Occipital lobe (tissue), 2 donors: ENCODE results near the gene ZNF678. TPM values are rescaled to one million over a fixed set of nuclear protein-coding genes. Genes with fewer than 3 reads are reported as not detected.

Experiments
- DNase-seq: peaks from one replicate; lab custom pipeline; 2025; lab: John Stamatoyannopoulos, UW
- total RNA-seq: library from RNA; depleted of rRNA; stranded (reverse); fragments of >200 nt; gene quantifications from one replicate; pipeline ENCODE4 v1.2.3, GENCODE V29; 2014

The ZNF678 gene
- total RNA-seq, result 73.5 TPM

DNA sequence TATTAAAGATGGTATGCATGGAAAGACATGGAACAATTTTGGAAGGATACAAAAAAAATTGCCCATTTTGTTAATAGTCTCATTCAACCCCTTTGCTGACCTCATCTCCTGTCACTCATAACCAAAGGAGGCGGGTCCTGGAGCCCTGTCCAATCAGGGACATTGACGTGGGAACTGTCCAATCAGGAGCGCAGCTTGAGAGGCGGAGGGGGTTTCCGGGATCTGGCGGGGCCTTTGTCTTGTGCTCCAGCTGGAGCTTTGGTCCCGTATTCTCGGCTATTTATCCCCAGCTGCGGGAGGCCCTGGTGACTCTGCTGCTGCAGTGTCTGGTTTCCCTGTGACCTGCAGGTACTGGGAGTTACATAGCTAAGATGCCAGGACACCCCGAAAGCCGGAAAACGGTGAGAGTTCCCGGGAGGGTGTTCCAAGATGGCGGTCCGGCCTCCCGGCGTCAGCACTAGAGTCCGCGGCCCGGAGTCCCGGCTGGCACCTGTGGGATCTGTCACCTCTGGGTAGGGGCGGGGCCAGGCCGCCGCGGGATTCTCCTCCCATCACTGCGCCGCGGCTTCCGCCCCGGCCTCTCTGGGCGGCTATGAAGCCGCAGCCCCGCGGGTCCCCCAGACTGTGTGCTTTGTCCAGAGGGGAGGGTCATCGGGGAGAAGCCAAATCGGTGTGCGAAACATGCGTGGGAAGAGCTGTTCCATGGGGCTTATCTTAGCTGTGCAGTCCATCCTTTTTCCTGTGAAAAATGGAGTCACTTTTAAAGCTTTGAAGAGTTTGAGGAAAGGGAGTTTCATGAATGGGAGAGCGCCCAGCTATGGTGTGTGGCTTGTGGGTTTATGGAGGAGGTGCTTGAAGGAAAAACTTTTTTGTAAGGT, at the start of gene ZNF678:
TSS of gene ZNF678 (plus strand) at position 233 of the 878 bp plus-strand sequence. CDS start 87,436 bp downstream, outside the sequence.
- peak; percentile 89 for DNase-seq

DNA sequence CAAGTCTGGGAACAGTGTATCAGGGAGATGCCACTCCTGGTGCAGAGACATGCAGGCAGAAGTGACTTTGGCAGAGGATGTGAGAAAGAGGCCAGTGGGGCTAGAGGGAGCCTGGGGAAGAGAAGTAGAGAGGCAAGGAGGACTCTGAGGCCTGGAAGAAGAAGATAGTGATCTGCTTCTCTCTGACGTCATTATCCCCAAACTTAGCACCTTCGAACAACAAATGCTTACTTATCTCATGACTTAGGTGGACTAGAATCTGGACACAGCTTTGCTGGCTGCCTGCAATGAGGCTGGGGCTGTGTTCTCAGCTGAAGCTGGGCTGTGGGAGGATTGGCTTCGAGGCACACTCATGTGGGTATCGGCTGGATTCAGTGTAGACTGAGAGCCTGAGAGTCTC, 44.5 kb upstream of the ZNF678 start:
- no peak for DNase-seq

DNA sequence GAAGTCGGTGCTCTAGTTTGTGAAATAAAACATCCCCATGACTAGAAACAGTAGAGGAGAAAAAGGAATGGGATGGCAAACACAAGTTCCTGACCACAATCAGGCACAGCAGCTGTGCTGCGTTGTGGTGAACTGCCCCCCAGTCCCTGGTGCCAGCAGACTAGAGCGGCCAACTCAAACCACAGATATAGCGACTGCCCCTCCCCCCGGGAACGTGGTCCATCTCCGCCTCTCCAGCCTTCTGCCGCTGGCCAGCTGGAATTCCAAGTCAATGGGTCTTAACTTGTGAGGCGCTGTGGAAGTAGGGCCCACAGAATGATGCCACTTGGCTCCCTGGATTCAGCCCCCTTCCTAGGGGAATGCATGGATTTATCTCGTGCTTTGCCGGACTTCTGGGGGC, 41.6 kb upstream of the ZNF678 start:
- DNase-seq, result no peak

DNA sequence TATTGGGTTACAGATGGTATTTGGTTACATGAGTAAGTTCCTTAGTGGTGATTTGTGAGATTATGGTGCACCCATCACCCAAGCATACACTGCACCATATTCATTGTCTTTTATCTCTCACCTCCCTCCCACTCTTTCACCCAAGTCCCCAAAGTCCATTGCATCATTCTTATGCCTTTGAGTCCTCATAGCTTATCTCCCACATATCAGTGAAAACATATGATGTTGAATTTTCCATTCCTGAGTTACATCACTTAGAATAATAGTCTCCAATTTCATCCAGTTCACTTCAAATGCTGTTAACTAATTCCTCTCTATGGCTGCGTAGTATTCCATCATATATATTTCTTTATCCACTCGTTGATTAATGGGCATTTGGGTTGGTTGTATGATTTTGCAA, 36.8 kb upstream of the ZNF678 start:
- DNase-seq, result no peak

DNA sequence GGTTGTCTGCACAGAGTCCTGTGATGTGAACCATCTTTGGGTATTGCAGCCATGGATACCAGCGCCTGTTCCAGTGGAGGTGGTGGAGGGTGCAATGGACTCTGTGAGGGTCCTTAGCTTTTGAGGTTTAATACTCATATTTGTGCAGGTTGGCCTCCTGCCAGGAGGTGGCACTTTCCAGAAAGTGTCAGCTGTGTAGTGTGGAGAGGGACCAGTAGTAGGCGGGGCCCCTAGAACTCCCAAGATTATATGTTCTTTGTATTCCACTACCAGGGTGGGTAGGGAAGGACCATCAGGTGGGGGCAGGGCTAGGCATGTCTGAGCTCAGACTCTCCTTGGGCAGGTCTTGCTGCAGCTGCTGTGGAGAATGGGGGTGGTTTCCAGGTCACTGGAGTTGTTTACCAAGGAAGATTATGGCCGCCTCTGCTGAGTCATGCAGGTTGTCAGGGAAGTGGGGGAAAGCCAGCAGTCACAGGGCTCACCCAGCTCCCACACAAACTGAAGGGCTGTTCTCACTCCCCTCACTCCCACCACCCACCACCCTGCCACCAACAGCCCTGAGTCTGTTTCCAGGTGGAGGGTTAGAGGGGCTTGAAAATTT, 31.2 kb upstream of the ZNF678 start:
- no peak for DNase-seq

DNA sequence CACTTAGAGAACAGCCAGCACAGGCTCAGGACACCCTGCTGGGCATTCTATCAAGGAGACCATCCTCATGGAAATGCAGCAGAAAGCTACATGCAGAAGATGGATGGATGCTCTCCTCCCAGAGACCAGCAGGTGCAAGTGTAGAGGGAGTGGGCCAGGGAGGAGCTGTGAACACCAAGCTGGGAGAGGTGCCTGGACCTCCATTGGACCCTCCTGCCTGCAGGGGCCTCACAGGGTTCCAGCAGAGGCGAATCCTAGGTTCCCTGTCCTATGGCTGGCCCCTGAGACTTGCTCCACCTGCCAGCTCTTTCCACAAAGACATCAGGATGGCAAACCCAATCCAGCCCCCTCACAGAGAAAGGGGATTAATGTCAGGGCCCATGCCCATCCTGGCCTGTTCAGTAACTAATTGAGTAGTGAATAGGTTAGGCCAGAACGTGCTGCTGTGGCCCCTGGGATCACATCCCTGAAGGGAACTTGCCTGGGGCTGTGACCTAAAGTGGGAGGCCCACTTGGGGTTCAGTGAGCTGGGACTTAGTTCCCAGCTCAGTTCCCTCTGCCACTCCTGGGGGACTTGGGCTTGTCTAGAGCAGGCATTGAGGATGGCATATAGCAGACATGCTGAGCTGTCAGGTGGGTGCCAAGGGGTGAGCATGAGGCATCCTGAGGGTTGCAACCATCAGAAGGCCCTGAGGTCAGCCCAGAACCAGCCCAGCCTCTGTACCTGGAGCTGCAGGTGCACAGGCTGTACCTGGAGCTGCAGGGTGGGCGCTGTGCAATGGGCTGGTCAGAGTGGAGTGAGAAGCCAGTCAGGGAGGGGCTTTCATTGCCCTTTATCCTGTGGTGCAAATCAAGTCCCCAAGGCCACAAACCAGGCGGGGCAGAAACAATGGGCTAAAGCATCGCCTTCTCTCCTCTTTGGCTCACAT, 22.9 kb upstream of the ZNF678 start:
- DNase-seq, result no peak

DNA sequence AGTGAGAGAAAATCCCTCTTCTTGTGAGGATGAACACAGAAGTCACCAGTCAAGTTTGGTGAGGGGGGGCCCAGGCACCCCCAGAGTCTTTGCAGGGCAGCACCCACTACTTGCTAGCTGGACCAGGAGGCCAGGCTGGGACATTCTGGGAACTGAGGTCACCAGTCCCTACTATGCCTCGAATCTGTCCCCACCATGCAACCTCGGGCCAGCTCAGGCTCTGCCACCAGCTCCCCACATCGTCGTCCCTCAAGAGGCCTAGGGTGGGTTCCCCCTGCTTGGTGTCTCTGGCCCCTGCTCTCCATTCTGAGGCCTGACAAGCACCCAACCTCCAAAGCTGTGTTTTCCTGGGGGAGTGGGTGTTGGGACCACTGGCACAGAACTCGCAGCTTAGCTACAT, 22.2 kb upstream of the ZNF678 start:
- no peak for DNase-seq

DNA sequence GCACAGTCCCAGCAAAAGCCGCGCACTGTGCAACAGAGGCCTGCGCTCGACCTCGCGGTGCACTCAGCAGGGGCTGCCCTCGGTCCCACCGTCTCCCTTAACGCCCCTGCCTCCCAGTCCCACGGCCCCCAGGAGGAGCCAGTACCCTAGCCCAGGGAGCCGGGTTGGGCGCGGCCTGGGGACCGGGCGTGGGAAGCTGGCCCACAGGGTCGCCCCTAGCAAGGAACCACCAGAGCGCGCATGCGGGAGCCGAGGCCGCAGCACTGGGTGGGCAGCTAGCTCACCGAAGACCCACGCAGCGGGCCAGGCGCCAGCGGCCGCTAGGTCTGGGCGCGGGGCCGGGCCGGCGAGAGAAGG, 21.6 kb upstream of the ZNF678 start:
- DNase-seq, result no peak

DNA sequence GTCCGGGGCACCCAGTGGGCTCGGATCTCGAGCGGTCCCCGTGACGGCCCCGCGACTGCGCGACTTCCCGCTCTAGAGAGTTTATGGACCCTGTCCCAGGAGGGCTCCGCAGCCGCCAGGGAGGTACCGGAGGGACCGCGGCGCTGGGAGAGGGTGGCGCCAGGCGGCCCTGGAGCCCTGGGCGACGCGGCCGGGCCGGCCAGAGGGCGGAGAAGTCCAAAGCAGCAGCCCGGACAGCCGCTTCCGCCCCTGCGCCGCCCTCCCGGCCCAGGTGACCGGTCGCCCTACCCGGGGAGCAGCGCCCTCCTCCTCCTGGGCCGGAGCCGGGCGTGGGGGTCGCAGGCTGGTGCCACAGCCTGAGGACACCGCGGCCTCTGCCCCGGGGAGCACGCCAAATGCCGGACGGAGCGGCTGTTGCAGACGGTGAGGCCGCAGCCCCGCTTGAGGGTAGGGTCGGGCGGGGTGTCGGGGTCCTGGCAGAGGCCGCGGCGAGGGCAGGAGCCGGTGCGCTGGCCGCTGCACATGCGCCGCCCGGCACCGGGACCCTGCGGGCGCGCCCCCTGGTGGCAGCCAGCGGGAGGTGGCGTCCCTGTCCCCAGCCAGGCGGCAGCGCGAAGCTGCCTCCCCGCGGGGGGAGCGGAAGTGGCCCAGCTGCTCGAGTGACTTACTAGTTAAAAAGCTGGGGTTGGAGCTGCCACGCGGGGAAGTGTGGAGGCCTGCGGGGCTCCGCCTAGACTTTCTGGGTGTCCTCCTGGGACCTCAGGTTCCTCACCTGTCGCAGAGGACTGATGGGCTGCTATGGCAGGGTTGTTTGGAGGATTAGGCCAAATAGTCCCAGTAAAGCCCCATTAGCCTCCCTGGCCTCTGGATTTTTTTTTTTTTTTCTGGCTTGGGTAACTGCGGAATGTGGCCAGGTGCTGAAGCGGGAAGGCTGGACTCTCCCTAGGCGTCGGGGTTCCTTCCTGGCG, 20.9 kb upstream of the ZNF678 start:
- DNase-seq, result peak; percentile 61

DNA sequence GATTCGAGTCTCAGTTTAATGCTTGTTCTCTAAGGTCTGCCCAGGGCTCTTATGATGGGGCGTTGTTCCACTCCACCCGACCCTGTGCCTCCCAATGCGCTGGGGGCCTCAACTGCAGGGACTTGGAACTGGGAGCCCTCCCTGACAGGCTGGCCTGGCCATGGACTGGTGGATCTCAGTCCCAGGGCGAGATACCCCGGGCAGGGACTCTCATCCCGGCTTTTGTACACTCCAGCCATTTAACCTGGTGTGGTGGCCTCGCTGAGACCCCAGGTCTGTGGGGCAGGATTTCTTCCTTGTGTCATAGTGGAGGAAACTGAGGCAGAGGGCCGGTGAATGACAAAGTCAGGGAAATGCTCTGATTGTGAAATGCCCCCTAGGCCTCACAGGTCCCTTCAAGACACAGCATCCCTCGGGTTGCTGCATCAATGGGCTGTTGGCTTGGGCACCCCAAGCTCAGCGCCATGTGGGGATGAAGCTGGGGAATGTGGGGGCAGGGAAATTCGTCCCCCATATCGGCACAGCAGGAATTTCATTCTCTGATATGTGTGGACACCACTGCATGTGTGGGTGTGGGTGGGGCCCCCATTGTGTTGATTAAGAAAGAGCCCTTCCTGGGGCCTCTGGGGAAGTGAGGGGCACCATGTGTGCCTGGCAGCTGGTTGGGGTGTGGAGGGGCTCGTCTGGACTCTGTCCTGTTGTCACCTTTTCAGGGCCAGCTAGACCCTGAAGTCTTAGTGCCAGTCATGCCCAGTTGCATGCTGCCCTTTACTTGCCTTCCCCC, 19.9 kb upstream of the ZNF678 start:
- DNase-seq, result no peak

DNA sequence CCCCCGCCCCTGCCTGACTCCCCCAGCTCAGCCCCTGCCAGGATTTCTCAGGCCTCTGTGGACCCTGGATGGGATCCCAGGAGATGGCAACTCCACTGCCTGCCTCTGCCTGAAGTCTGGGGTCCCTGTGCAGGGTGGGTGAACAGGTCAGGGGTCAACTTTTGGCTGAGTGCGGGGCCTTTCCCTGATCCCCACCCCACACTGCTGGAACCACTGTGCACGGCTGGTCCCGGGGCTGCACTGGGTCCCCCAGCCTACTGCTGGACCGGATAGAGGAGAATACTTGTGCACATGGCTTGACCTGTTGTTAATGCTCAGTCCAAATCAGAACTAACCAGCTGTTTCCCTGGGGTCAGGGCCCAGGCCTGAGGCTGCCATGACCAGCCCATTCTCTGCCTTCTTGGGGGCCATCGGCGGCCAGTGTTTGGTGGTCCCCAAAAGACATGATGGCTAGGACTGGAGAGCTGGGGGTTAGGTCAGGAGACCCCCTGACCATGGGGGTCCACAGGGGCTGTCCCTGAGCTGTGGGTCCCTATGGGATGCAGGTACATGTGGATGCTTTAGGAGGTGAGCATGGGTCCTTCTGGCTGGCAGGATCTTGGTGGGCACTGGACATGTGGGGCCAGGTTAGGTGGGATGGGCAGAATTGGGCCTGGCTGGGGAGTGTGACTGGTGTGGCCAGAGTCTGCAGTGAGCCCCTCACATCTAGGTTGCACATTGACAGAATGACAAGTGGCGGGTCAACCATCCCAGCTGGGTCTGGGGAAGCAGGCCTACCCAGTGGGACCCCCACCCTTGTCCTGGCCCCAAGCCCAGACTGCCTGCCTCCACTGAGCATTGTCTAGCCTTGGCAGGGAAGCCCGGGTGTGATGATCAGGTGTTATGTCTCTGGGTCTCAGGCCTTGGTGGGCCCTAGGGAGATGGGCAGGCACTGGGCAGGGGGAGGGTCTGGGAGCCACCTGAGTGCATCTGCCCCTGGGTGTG, 19.0 kb upstream of the ZNF678 start:
- DNase-seq, result no peak

DNA sequence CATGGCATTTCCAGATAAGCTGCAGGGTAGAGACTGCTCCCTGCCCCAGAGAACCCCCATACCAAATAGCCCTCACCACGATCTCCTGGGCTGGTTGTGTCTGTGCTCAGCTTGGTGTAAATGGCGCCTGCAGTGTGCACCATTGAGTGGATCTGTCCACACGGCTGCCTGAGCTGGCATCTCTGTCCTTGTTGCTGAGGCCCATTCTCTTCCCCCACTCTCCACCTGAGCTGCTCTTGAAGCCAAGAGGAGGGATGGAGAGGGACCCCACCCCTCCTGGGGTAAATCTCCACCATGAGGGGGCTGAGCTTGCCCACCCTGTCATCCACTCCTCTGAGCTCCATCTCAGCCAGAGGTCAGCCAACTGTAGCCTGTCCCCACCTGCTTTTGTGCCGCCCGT, 18.0 kb upstream of the ZNF678 start:
- no peak for DNase-seq

DNA sequence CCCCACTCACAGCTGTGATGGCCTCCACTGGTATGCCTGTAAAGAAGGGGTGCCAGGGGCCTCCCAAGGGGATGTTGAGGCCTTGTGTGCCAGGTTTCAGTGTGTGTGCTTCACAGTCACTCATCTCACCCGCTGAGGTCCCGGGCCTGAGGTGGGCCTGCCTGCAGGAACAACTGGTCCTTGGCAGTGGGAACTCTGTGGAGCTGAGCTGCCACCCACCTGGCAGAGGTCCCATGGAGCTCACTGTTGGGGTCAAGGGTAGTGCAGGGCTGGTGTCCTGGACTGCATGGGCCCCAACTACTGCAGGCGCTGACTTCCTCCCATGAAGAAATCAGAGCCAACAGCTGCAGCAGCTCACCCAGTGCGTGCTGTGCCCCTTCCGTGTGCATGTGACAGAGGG, 17.3 kb upstream of the ZNF678 start:
- DNase-seq, result no peak

DNA sequence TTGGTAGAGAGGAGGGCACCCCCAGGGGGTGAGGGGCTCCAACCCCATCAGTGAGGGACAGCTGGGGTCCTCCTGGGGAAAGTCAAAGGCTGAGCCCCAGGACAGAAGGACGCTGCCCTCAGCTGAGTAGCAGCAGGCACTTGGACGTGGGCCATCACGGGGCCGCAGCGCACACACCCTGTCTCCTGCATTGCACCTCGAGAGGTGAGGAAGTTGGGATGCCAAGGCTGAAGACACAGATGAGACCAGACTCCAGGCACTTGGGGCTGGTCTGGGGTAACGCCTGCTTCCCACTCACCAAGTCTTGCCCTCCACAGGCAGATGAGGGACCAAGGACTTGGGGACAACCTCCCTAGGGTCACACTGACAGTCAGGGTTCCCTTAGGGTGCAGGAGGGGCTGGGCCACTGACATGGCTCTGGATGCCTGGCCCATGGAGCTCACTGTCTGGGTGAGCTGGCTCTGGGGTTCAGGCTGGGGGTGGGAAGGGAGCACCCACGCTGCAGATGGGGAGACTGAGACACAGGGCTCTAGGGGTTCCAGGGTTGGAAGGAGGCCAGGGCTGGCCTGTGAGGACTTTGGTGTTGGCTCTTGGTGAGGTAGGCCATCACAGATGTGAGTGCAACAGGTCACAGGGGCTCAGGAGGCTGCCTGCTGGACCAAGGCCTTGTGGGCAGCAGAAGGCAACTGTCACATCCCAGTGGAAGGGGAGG, 16.6 kb upstream of the ZNF678 start:
- no peak for DNase-seq

DNA sequence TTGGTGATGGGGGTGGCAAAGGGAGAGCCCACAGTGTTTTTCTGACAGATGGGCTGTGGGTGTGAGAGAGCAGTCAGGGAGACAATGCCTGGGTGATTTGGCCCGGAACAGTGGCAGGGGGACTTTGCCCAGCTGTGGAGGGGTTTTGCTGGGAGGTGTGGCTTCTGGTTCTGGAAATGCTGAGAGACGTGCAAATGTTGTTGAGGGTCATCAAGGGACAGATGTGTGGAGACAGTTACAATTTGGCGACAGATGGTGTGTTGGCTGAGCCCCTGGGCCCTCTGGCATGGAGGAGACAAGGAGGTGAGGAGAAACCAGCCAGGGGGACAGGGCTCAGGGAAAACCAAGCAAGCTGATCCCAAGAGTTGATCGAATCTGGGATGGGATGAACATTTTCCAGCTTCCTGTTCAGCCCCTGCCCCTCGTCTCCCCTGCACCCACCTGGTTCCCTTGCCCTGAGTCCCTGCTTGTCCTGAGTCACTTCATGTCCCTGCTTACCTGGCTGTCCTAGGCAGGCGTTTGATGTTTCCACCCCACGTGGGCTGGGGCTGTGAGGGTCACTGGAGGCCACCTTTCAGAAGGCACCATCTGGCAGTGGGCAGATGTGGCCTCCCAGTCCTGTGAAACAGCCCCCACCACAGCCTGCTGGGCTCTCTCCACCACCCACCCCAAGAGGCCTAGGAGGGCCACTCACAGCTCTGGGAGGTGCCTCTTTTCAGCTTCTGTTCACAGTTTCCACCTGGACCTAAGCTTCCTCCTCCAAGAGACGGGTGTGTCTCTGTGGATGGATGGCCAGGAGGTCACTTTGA, 15.8 kb upstream of the ZNF678 start:
- DNase-seq, result no peak

DNA sequence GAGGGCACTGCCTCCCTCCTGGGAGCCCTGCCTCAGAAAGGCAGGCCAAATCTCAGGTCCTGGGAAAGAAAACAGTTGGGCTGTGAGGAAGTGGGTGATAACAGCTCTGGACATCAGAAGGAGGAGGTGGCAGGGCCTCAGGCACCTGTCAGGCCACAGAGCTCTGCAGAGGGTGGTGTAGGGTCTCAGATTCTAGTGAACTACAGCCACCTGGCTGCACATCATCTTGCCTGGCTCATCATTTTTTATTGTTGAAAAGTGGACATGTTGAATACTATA, 15.3 kb upstream of the ZNF678 start:
- DNase-seq, result no peak

DNA sequence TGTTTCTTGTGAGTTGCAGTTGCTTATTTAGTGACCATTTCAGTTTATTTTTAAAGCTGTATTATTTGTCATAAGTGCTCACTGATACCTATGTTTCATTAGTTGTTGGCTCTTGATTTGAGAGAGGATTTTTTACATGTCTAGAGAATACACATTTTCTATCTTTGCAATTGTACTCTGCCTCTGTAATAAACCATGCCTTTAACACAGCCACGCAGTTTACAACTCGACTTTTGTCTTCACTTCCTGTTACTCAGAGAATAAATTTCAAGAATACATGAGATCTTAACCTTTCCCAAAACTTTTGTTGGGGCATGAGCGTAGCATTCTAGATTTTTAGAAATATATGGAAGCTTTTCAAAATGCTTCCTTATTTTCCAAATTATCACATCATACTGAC, 14.9 kb upstream of the ZNF678 start:
- no peak for DNase-seq

DNA sequence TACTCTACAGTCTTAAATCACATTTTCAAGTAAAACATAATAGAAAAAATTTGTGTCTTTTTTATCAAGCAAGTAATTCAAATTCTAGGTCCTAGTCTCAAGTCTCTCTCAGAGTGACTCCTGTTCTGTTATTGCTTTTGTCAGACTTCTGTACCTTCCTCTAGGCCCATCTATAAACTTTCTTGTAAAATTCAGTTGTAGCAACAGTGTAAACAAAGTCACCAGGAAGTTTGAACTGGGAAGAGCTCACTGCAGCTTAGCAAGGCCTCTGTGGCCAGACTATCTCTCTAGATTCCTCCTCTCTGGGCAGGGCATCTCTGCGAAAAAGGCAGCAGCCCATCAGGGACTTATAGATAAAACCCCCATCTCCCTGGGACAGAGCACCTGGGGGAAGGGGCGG, 13.5 kb upstream of the ZNF678 start:
- DNase-seq, result no peak
